Measurements from ENCODE around the gene CRELD1. TPM values are rescaled to one million over a fixed set of nuclear protein-coding genes. Genes with fewer than 3 reads are reported as not detected.

CRELD1 gene
- total RNA-seq, 1 donor = 7.6 TPM

GRCh38 chr3:9906480-9906879 lies 27.2 kb upstream of the CRELD1 start:
- Histone ChIP-seq H3K36me3 (ENCODE audit: insufficient read depth, low read length) (no peaks in the 10 kb centered on the region), H3K27ac (ENCODE audit: low read depth, low read length) (no peak overlapping the region), H2AFZ (ENCODE audit: low read length) (no peak overlapping the region), H3K9me3 (ENCODE audit: low read depth, low read length) (no peaks in the 10 kb centered on the region), H4K20me1 (ENCODE audit: insufficient read depth, low read length) (no peaks in the 10 kb centered on the region), H3K79me2 (ENCODE audit: insufficient read depth, low read length) (no peaks in the 10 kb centered on the region), H3K4me3 (ENCODE audit: insufficient read depth, low read length) (no peak overlapping the region), H3K4me2 (ENCODE audit: insufficient read depth, low read length) (no peak overlapping the region), H3K4me1 (ENCODE audit: insufficient read depth, low read length) (peaks cover 19% of the 10 kb centered on the region), H3K27me3 (ENCODE audit: insufficient read depth, low read length) (no peaks in the 10 kb centered on the region)
- TF ChIP-seq CTCF (IDR thresholded peaks at IDR 0.05; ENCODE audit: extremely low read depth, low read depth, low read length) = no peak
- DNase-seq (ENCODE audit: insufficient read length, low spot score, missing footprints) = no peak

- H2AFZ ChIP-seq (ENCODE audit: low read length) = no peak overlapping the region
- no peak for DNase-seq (ENCODE audit: insufficient read length, low spot score, missing footprints)
- H3K4me1 ChIP-seq (ENCODE audit: insufficient read depth, low read length) = peaks cover 16% of the 10 kb centered on the region
- peaks cover 2% of the 10 kb centered on the region for H4K20me1 ChIP-seq (ENCODE audit: insufficient read depth, low read length)
- no peaks in the 10 kb centered on the region for H3K36me3 ChIP-seq (ENCODE audit: insufficient read depth, low read length)
- H3K4me3 ChIP-seq (ENCODE audit: insufficient read depth, low read length) = no peak overlapping the region
- no peak for TF ChIP-seq CTCF (IDR thresholded peaks at IDR 0.05; ENCODE audit: extremely low read depth, low read depth, low read length)
- no peaks in the 10 kb centered on the region for H3K79me2 ChIP-seq (ENCODE audit: insufficient read depth, low read length)
- no peaks in the 10 kb centered on the region for H3K27me3 ChIP-seq (ENCODE audit: insufficient read depth, low read length)
- H3K27ac ChIP-seq (ENCODE audit: low read depth, low read length) = no peak overlapping the region
- H3K9me3 ChIP-seq (ENCODE audit: low read depth, low read length) = no peaks in the 10 kb centered on the region
- H3K4me2 ChIP-seq (ENCODE audit: insufficient read depth, low read length) = no peak overlapping the region
These were observed 25.3 kb upstream of the CRELD1 start for GRCh38 chr3:9908286-9908685.

- H2AFZ ChIP-seq (ENCODE audit: low read length) = no peak overlapping the region
- DNase-seq (ENCODE audit: insufficient read length, low spot score, missing footprints) = no peak
These were observed 24.2 kb upstream of the CRELD1 start for GRCh38 chr3:9909221-9910013.

More at GRCh38 chr3:9909221-9910013, 24.2 kb upstream of the CRELD1 start:
- Histone ChIP-seq H3K36me3 (ENCODE audit: insufficient read depth, low read length) (no peaks in the 10 kb centered on the region), H3K9me3 (ENCODE audit: low read depth, low read length) (no peaks in the 10 kb centered on the region), H4K20me1 (ENCODE audit: insufficient read depth, low read length) (peaks cover 2% of the 10 kb centered on the region), H3K79me2 (ENCODE audit: insufficient read depth, low read length) (no peaks in the 10 kb centered on the region), H3K4me2 (ENCODE audit: insufficient read depth, low read length) (no peak overlapping the region), H3K4me3 (ENCODE audit: insufficient read depth, low read length) (no peak overlapping the region), H3K27ac (ENCODE audit: low read depth, low read length) (no peak overlapping the region), H3K27me3 (ENCODE audit: insufficient read depth, low read length) (no peaks in the 10 kb centered on the region), H3K4me1 (ENCODE audit: insufficient read depth, low read length) (peaks cover 19% of the 10 kb centered on the region)
- TF ChIP-seq CTCF (IDR thresholded peaks at IDR 0.05; ENCODE audit: extremely low read depth, low read depth, low read length) = no peak
